H1 (cell line): ENCODE measurements around the gene CCDC89. TPM values are rescaled to one million over a fixed set of nuclear protein-coding genes. Genes with fewer than 3 reads are reported as not detected.
A peak's percentile ranks its signal among the peaks of the same experiment; 100 is the strongest.

Source experiments
- BCL11A ChIP-seq, 2 experiments: IDR thresholded peaks; one replicate each; pipeline ENCODE4 v1.6.1; 2011; ENCODE audit warnings: low read depth in 2 of 2, low read length in 2 of 2, mild to moderate bottlenecking in 2 of 2
- JUND ChIP-seq: IDR thresholded peaks from 2 replicates; pipeline ENCODE4 v1.6.1; 2011; ENCODE audit warnings: mild to moderate bottlenecking, improper control_type of control experiment, low read length
- NRF1 ChIP-seq: IDR thresholded peaks from 2 replicates; pipeline ENCODE4 v1.6.1; 2011; ENCODE audit warnings: mild to moderate bottlenecking, low read depth, low read length, improper control_type of control experiment
- POLR2A ChIP-seq, 2 experiments: IDR thresholded peaks; 1 replicate in 1 of 2; 2 replicates in 1 of 2; pipeline ENCODE4 v1.6.1; 2011; ENCODE audit warnings: low read depth in 2 of 2, low read length in 2 of 2, mild to moderate bottlenecking in 2 of 2; ENCODE audit errors: control extremely low read depth in 1 of 2
- POU5F1 ChIP-seq: IDR thresholded peaks from 2 replicates; pipeline ENCODE4 v1.6.1; 2011; ENCODE audit warnings: low read depth, mild to moderate bottlenecking, low read length, moderate library complexity
- RBBP5 ChIP-seq: IDR thresholded peaks from 2 replicates; pipeline ENCODE4 v1.7.1; 2012; ENCODE audit warnings: low read depth, mild to moderate bottlenecking, inconsistent platforms, low read length, moderate library complexity, borderline replicate concordance
- RXRA ChIP-seq: IDR thresholded peaks from 2 replicates; pipeline ENCODE4 v1.6.1; 2011; ENCODE audit warnings: low read depth, mild to moderate bottlenecking, low read length, moderate library complexity; ENCODE audit not compliant: insufficient read depth
- SRF ChIP-seq: IDR thresholded peaks from 2 replicates; pipeline ENCODE4 v1.6.1; 2011; ENCODE audit warnings: mild to moderate bottlenecking, low read depth, low read length, moderate library complexity
- TBP ChIP-seq: IDR thresholded peaks from 2 replicates; pipeline ENCODE4 v1.6.1; 2011; ENCODE audit warnings: low read depth, low read length, improper control_type of control experiment
- polyA plus RNA-seq, 7 experiments: library from polyadenylated mRNA; depleted of rRNA in 3 of 7; stranded (reverse) in 5 of 7; unstranded in 2 of 7; fragments of >200 nt in 5 of 7; fragments of 200-250 nt in 2 of 7; gene quantifications; 1 replicate in 5 of 7; 2 replicates in 1 of 7; 4 replicates in 1 of 7; pipeline versions ENCODE4 v1.2.1 to v1.2.3, GENCODE V29; 2011 to 2013; ENCODE audit warnings: missing spikeins in 2 of 7, mixed read lengths in 2 of 7
- total RNA-seq: library from RNA; stranded (reverse); fragmentation: NEBNext Ultra II Directional; extraction: Animal tissue kit (Norgen Biotek cat#: 25700); gene quantifications from 2 replicates; pipeline ENCODE4 v1.2.1, GENCODE V29; 2021
- TF ChIP-seq, protein P1 (sequence below): IDR thresholded peaks from 2 replicates; pipeline ENCODE4 v1.6.1; 2011; ENCODE audit warnings: low read length, improper control_type of control experiment
- TF ChIP-seq, protein P2 (sequence below): IDR thresholded peaks from 2 replicates; pipeline ENCODE4 v1.6.1; 2012; ENCODE audit warnings: low read length, inconsistent platforms
- TF ChIP-seq, protein P3 (sequence below): IDR thresholded peaks from 2 replicates; pipeline ENCODE4 v1.6.1; 2012; ENCODE audit warnings: inconsistent platforms

CCDC89 gene
- total and polyA plus RNA-seq, 2 of the 8 experiments (the other 6 are each of a cell fraction or from before 2014, with no cell fraction given): not detected

DNA sequence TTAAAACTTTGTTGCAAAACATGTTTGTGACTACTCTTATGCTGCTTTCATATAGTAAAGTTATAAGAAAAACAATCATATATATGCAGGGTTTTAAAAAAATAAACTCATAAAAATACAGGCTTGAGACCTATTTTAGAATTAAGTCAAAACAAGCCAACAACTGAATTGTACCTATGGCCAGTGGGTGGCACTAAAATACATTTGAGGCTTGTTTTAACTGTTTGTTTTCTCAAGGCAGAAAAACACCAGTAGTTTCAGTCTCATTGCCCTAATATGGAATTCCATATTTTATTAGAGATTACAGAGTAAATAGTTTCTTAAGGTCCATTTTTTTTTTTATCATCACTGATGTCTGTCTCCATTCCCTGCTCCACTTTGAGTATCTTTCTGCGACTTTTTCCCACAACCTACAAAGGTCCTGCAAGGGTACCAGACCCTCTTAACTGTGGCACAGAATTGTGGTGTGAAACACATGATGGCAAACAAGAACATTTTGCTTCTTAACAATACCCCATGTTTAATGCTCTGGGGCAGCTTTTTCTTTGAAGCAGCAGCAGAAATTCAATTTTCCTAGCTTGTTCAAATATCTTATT lies 8.5 kb upstream of the CCDC89 start (continued):
- TF ChIP-seq BCL11A (IDR thresholded peaks at IDR 0.05; ENCODE audit: low read depth in 2 of 2, low read length in 2 of 2): no peak
- TF ChIP-seq NRF1: no peak
- TF ChIP-seq, protein P1, sequence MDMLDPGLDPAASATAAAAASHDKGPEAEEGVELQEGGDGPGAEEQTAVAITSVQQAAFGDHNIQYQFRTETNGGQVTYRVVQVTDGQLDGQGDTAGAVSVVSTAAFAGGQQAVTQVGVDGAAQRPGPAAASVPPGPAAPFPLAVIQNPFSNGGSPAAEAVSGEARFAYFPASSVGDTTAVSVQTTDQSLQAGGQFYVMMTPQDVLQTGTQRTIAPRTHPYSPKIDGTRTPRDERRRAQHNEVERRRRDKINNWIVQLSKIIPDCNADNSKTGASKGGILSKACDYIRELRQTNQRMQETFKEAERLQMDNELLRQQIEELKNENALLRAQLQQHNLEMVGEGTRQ: no peak
- TF ChIP-seq, protein P2, sequence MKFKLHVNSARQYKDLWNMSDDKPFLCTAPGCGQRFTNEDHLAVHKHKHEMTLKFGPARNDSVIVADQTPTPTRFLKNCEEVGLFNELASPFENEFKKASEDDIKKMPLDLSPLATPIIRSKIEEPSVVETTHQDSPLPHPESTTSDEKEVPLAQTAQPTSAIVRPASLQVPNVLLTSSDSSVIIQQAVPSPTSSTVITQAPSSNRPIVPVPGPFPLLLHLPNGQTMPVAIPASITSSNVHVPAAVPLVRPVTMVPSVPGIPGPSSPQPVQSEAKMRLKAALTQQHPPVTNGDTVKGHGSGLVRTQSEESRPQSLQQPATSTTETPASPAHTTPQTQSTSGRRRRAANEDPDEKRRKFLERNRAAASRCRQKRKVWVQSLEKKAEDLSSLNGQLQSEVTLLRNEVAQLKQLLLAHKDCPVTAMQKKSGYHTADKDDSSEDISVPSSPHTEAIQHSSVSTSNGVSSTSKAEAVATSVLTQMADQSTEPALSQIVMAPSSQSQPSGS: no peak
- peak; percentile 24; the same call in 1 of the 2 replicates for TF ChIP-seq SRF
- no peak for TF ChIP-seq TBP
- no peak for TF ChIP-seq JUND
- TF ChIP-seq RXRA: no peak
- no peak for TF ChIP-seq POLR2A (IDR thresholded peaks at IDR 0.05; ENCODE audit: control extremely low read depth in 1 of 2, low read depth in 2 of 2, low read length in 2 of 2)
- no peak for TF ChIP-seq POU5F1
- TF ChIP-seq, protein P3, sequence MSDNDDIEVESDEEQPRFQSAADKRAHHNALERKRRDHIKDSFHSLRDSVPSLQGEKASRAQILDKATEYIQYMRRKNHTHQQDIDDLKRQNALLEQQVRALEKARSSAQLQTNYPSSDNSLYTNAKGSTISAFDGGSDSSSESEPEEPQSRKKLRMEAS: no peak
- TF ChIP-seq RBBP5: no peak
